ENCODE data around the gene IGSF8.

IGSF8 gene

GRCh38 chr1:160098852-160099561, 588 bp upstream of the IGSF8 start:
- Histone ChIP-seq H3K27ac (peak overlapping the region; percentile 87), H3K36me3 (ENCODE audit: control insufficient read depth, insufficient read depth, low read length) (no peaks in the 10 kb centered on the region), H2AFZ (peak overlapping the region; percentile 93), H3K4me3 (ENCODE audit: low read depth, low read length) (peak overlapping the region; percentile 45), H3K79me2 (no peaks in the 10 kb centered on the region), H3K4me1 (no peaks in the 10 kb centered on the region), H3K4me2 (ENCODE audit: low read length) (peak overlapping the region; percentile 70), H3K9ac (no peak overlapping the region), H3K27me3 (ENCODE audit: control insufficient read depth, insufficient read depth, low read length) (no peaks in the 10 kb centered on the region), H3K9me3 (ENCODE audit: control insufficient read depth, low read length) (no peaks in the 10 kb centered on the region)
- TF ChIP-seq CTCF (IDR thresholded peaks at IDR 0.05), result no peak

- peak overlapping the region; percentile 92 for H3K4me2 ChIP-seq (ENCODE audit: low read length)
- peak overlapping the region; percentile 92 for H2AFZ ChIP-seq
- H3K27me3 ChIP-seq (ENCODE audit: control insufficient read depth, insufficient read depth, low read length), result no peaks in the 10 kb centered on the region
- no peak overlapping the region for H3K27ac ChIP-seq
- H3K79me2 ChIP-seq, result no peaks in the 10 kb centered on the region
- TF ChIP-seq CTCF (IDR thresholded peaks at IDR 0.05), result no peak
- no peaks in the 10 kb centered on the region for H3K4me1 ChIP-seq
- H3K9ac ChIP-seq, result no peak overlapping the region
- H3K9me3 ChIP-seq (ENCODE audit: control insufficient read depth, low read length), result no peaks in the 10 kb centered on the region
- peak overlapping the region; percentile 72 for H3K4me3 ChIP-seq (ENCODE audit: low read depth, low read length)
- H3K36me3 ChIP-seq (ENCODE audit: control insufficient read depth, insufficient read depth, low read length), result no peaks in the 10 kb centered on the region
Observed at GRCh38 chr1:160097151-160097910, 1.1 kb downstream of the IGSF8 start.

GRCh38 chr1:160096274-160097116, 1.9 kb downstream of the IGSF8 start:
- Histone ChIP-seq H3K4me1 (no peaks in the 10 kb centered on the region), H3K4me3 (ENCODE audit: low read depth, low read length) (no peak overlapping the region), H3K36me3 (ENCODE audit: control insufficient read depth, insufficient read depth, low read length) (no peaks in the 10 kb centered on the region), H3K27ac (no peak overlapping the region), H3K79me2 (no peaks in the 10 kb centered on the region), H2AFZ (no peak overlapping the region), H3K27me3 (ENCODE audit: control insufficient read depth, insufficient read depth, low read length) (no peaks in the 10 kb centered on the region), H3K9ac (no peak overlapping the region), H3K9me3 (ENCODE audit: control insufficient read depth, low read length) (no peaks in the 10 kb centered on the region), H3K4me2 (ENCODE audit: low read length) (no peak overlapping the region)
- TF ChIP-seq CTCF (IDR thresholded peaks at IDR 0.05), result no peak

GRCh38 chr1:160095382-160096105, 2.9 kb downstream of the IGSF8 start:
- Histone ChIP-seq H3K27me3 (ENCODE audit: control insufficient read depth, insufficient read depth, low read length) (no peaks in the 10 kb centered on the region), H3K27ac (no peak overlapping the region), H3K79me2 (no peaks in the 10 kb centered on the region), H3K9ac (no peak overlapping the region), H3K9me3 (ENCODE audit: control insufficient read depth, low read length) (no peaks in the 10 kb centered on the region), H3K4me2 (ENCODE audit: low read length) (no peak overlapping the region), H3K4me3 (ENCODE audit: low read depth, low read length) (no peak overlapping the region), H3K36me3 (ENCODE audit: control insufficient read depth, insufficient read depth, low read length) (no peaks in the 10 kb centered on the region), H2AFZ (no peak overlapping the region), H3K4me1 (no peaks in the 10 kb centered on the region)
- no peak for TF ChIP-seq CTCF (IDR thresholded peaks at IDR 0.05)
